ENCODE results near the gene NIPBL. TPM values are rescaled to one million over a fixed set of nuclear protein-coding genes. Genes with fewer than 3 reads are reported as not detected.
"Not testable (repeated sequence)": the region's sequence is repeated elsewhere in the genome, so short reads cannot be mapped to it uniquely, and the experiment has no call there.

Gene NIPBL
- total RNA-seq, 2 donors from 2014 or later = 29.8 to 38.9 TPM

DNA sequence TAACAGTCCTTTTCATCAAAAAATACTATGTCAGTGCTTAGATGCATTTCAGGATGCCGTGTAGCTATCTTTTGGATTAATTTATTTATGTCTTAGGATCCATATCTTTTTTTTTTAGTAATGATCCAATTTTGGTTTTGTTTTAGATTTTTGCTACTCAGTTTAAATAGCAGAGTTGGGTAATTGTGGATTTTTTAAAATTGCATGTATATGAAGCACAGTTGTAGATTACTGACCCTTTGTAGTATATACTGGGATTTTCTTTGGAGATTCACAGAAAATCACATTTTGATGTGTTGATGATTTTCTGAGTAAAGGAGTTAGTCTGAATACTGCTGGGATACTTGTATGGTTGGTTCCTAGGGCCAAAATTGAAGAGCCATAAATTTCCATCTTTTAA lies 111.8 kb downstream of the NIPBL start:
- no peak overlapping the region for H3K4me3 ChIP-seq
- TF ChIP-seq, protein P1, sequence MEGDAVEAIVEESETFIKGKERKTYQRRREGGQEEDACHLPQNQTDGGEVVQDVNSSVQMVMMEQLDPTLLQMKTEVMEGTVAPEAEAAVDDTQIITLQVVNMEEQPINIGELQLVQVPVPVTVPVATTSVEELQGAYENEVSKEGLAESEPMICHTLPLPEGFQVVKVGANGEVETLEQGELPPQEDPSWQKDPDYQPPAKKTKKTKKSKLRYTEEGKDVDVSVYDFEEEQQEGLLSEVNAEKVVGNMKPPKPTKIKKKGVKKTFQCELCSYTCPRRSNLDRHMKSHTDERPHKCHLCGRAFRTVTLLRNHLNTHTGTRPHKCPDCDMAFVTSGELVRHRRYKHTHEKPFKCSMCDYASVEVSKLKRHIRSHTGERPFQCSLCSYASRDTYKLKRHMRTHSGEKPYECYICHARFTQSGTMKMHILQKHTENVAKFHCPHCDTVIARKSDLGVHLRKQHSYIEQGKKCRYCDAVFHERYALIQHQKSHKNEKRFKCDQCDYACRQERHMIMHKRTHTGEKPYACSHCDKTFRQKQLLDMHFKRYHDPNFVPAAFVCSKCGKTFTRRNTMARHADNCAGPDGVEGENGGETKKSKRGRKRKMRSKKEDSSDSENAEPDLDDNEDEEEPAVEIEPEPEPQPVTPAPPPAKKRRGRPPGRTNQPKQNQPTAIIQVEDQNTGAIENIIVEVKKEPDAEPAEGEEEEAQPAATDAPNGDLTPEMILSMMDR (IDR thresholded peaks at IDR 0.05) = no peak
- TF ChIP-seq POLR2A (IDR thresholded peaks at IDR 0.05) = no peak
- H3K9me3 ChIP-seq = no peaks in the 10 kb centered on the region
- no peak overlapping the region for H3K27ac ChIP-seq
- ATAC-seq = no peak
- intact Hi-C loops (cut with DNase I) = no loop called here
- H3K27me3 ChIP-seq = no peaks in the 10 kb centered on the region
- no peak for DNase-seq
- no peaks in the 10 kb centered on the region for H3K36me3 ChIP-seq (replicated peaks in 1 of 2; ENCODE audit: insufficient read depth in 1 of 2, low read depth in 2 of 2)
- 91 to 100% methylated on average over 1 of the region's 1 CpG for WGBS, 2 donors
- H3K4me1 ChIP-seq = no peaks in the 10 kb centered on the region

DNA sequence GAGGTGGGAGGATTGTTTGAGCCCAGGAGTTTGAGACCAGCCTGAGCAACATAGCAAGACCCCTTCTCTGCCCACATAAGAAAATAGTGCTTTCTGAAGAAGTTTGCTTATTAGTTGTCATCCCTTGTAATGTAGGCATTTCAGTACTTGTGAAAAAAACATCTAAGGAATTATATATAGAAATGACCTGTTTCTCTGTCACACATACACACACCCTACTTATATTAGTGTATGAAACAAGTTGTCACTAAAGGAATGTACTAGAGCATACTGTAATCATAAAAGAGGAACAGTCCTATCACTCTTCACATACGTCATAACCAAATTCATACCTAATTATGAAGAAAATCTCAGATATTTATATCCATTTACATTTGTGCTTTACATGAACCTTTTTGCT lies 122.0 kb downstream of the NIPBL start:
- TF ChIP-seq POLR2A (IDR thresholded peaks at IDR 0.05) = no peak
- TF ChIP-seq, protein P1 (IDR thresholded peaks at IDR 0.05) = no peak
- no peak overlapping the region for H3K27ac ChIP-seq
- H3K4me1 ChIP-seq = no peaks in the 10 kb centered on the region
- peaks cover 0 to 4% of the 10 kb centered on the region in 2 donors for H3K36me3 ChIP-seq (replicated peaks in 1 of 2; ENCODE audit: insufficient read depth in 1 of 2, low read depth in 2 of 2)
- H3K9me3 ChIP-seq = no peaks in the 10 kb centered on the region
- H3K4me3 ChIP-seq = no peak overlapping the region
- DNase-seq = no peak
- H3K27me3 ChIP-seq = no peaks in the 10 kb centered on the region
- no peak for ATAC-seq
- intact Hi-C loops (cut with DNase I) = no loop called here
- WGBS, 2 donors = 85 to 97% methylated on average over 1 of the region's 1 CpG

DNA sequence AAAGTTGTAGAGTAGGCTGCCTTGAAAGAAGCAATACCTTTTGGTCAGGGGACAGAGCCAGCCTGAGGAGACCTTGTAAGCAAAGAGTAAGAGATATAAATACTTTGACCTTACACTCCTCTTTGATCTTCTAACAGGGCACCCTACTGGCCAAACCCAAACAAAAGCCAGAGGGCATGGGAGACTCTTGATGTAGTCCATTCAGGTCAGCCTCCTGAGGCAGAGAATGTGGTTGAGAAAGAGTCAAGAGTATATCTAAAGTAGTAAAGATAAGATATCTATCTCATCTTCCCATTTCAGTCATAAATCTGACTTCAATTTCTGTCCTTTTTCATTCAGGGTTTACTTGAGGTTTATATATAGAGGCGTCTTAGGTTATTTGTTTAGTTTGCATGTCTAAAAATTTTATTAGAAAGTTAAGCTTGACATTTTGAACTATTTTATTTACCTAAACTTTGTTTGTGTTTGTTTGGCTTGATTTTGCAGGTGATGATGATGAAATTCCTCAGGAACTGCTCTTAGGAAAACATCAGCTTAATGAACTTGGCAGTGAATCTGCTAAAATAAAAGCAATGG lies 125.7 kb downstream of the NIPBL start:
- 59 to 76% methylated on average over 1 of the region's 1 CpG for WGBS, 2 donors
- Histone ChIP-seq H3K27me3 (no peaks in the 10 kb centered on the region), H3K9me3 (no peaks in the 10 kb centered on the region), H3K27ac (no peak overlapping the region), H3K4me3 (no peak overlapping the region), H3K36me3 (replicated peaks in 1 of 2; ENCODE audit: insufficient read depth in 1 of 2, low read depth in 2 of 2) (peaks cover 0 to 9% of the 10 kb centered on the region in 2 donors), H3K4me1 (no peaks in the 10 kb centered on the region)
- ATAC-seq (no peak), DNase-seq (no peak)
- TF ChIP-seq, protein P1 (IDR thresholded peaks at IDR 0.05) = no peak
- no peak for TF ChIP-seq POLR2A (IDR thresholded peaks at IDR 0.05)
- intact Hi-C loops (cut with DNase I) = loop anchor here (10.0 kb wide), 1 partner anchor 267 kb away; no protein-coding TSS in a partner anchor

DNA sequence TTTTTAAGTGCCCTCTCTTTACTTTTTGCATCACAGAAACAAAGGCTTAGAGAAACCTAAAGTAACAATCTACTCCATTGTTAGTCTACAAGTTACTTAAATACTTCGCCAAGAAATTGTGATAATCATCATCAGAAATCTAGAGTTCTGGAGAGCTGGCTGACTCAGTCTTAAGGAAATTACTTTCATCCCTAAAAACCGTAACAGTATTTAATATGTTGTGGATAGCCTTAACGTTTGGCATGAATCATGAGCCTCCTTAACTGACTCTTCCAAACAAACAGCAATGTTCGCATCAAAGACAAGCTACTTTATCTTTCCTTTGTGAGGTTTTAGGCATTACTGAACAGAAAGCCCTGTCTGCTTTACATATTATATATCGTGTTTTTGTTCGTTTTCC lies 128.7 kb downstream of the NIPBL start:
- ATAC-seq (no peak), DNase-seq (no peak)
- H3K36me3 ChIP-seq (replicated peaks in 1 of 2; ENCODE audit: insufficient read depth in 1 of 2, low read depth in 2 of 2) = peaks cover 0 to 26% of the 10 kb centered on the region in 2 donors
- H3K9me3 ChIP-seq = no peaks in the 10 kb centered on the region
- TF ChIP-seq, protein P1 (IDR thresholded peaks at IDR 0.05) = no peak
- no peak for TF ChIP-seq POLR2A (IDR thresholded peaks at IDR 0.05)
- no peak overlapping the region for H3K27ac ChIP-seq
- WGBS, 2 donors = 61 to 70% methylated on average over 6 of the region's 6 CpGs
- intact Hi-C loops (cut with DNase I) = loop anchor here (10.0 kb wide), 1 partner anchor 270 kb away; no protein-coding TSS in a partner anchor
- H3K4me3 ChIP-seq = no peak overlapping the region
- H3K4me1 ChIP-seq = no peaks in the 10 kb centered on the region
- no peaks in the 10 kb centered on the region for H3K27me3 ChIP-seq

DNA sequence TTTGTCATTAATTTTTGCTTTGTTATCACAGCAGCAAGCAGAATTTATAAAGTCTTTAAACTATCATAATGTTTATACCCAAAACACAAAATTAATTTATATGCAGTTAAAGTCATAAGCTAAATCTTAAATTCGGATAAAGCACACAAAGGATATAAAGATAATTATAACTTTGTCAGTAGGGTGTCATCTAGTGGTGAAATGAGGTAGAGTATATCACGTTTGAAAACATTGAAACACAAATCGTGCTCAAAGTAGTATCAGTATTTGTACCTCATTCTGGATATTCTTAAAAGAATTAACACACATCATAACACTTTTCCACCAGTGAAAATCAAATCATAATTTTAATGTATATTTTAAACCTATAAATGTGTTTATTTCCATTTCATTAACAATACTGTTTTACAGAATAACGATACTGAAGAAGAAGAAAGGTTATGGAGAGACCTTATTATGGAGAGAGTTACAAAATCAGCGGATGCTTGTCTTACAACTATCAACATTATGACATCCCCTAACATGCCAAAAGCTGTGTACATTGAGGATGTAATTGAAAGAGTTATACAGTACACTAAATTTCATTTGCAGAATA lies 129.5 kb downstream of the NIPBL start:
- no peak overlapping the region for H3K4me3 ChIP-seq
- no peak overlapping the region for H3K27ac ChIP-seq
- no peaks in the 10 kb centered on the region for H3K27me3 ChIP-seq
- no peaks in the 10 kb centered on the region for H3K9me3 ChIP-seq
- DNase-seq = no peak
- 46 to 47% methylated on average over 5 of the region's 5 CpGs for WGBS, 2 donors
- H3K4me1 ChIP-seq = no peaks in the 10 kb centered on the region
- intact Hi-C loops (cut with DNase I) = loop anchor here (10.0 kb wide), 1 partner anchor 271 kb away; no protein-coding TSS in a partner anchor
- no peak for ATAC-seq
- TF ChIP-seq, protein P1 (IDR thresholded peaks at IDR 0.05) = peak; percentile 37 to 72 (median 66)
- TF ChIP-seq POLR2A (IDR thresholded peaks at IDR 0.05) = no peak
- peaks cover 0 to 31% of the 10 kb centered on the region in 2 donors for H3K36me3 ChIP-seq (replicated peaks in 1 of 2; ENCODE audit: insufficient read depth in 1 of 2, low read depth in 2 of 2)

DNA sequence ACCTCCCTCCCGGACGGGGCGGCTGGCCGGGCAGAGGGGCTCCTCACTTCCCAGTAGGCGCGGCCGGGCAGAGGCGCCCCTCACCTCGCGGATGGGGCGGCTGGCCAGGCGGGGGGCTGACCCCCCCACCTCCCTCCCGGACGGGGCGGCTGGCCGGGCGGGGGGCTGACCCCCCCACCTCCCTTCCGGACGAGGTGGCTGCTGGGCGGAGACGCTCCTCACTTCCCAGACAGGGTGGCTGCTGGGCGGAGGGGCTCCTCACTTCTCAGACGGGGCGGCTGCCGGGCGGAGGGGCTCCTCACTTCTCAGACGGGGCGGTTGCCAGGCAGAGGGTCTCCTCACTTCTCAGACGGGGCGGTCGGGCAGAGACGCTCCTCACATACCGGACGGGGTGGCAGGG lies 136.6 kb downstream of the NIPBL start:
- DNase-seq; H3K4me1 ChIP-seq; ATAC-seq; H3K4me3 ChIP-seq; H3K9me3 ChIP-seq; H3K27ac ChIP-seq; H3K27me3 ChIP-seq; intact Hi-C loops (cut with DNase I): not testable (repeated sequence)
- H3K36me3 ChIP-seq (replicated peaks in 1 of 2; ENCODE audit: insufficient read depth in 1 of 2, low read depth in 2 of 2) = peaks cover 5 to 41% of the 10 kb centered on the region in 2 donors
- 94 to 100% methylated on average over 5 to 16 of the region's 34 CpGs for WGBS, 2 donors

Data from body of pancreas (tissue), 4 donors.